Inferior parietal cortex (tissue), 1 donor: Measurements from ENCODE around the gene PHC3.
A peak's percentile ranks its signal among the peaks of the same experiment; 100 is the strongest.
"Not testable (repeated sequence)": the region's sequence is repeated elsewhere in the genome, so short reads cannot be mapped to it uniquely, and the experiment has no call there.

Experiments
- DNase-seq: peaks from one replicate; pipeline ENCODE4 v3.0.0-alpha.2; 2016; ENCODE audit errors: extremely low spot score

Gene PHC3

GRCh38 chr3:170128977-170129431, 52.5 kb downstream of the PHC3 start:
- no peak for DNase-seq

GRCh38 chr3:170128259-170128976, 53.1 kb downstream of the PHC3 start:
- DNase-seq = no peak

GRCh38 chr3:170117134-170117533, 64.4 kb downstream of the PHC3 start:
- DNase-seq = no peak

- not testable (repeated sequence) for DNase-seq
Measured at GRCh38 chr3:170114165-170114564, 67.4 kb downstream of the PHC3 start.

GRCh38 chr3:170111147-170111771, 70.3 kb downstream of the PHC3 start:
- no peak for DNase-seq

- DNase-seq = no peak
Measured at GRCh38 chr3:170109579-170110293, 71.8 kb downstream of the PHC3 start.

GRCh38 chr3:170108955-170109354, 72.6 kb downstream of the PHC3 start:
- DNase-seq = no peak

GRCh38 chr3:170107941-170108340, 73.6 kb downstream of the PHC3 start:
- DNase-seq = peak; percentile 19

GRCh38 chr3:170102431-170102830, 79.1 kb downstream of the PHC3 start:
- DNase-seq = peak; percentile 37

- DNase-seq = no peak
Measured at GRCh38 chr3:170100944-170101343, 80.6 kb downstream of the PHC3 start.

GRCh38 chr3:170098753-170099152, 82.8 kb downstream of the PHC3 start:
- no peak for DNase-seq

GRCh38 chr3:170096342-170096741, 85.2 kb downstream of the PHC3 start:
- DNase-seq = no peak

GRCh38 chr3:170095771-170096170, 85.8 kb downstream of the PHC3 start:
- DNase-seq = no peak

GRCh38 chr3:170092907-170093306, 88.6 kb downstream of the PHC3 start:
- DNase-seq = no peak

GRCh38 chr3:170090601-170090981, 90.9 kb downstream of the PHC3 start:
- DNase-seq = no peak

- DNase-seq = no peak
Measured at GRCh38 chr3:170089862-170090600, 91.5 kb downstream of the PHC3 start.

GRCh38 chr3:170085396-170085795, 96.1 kb downstream of the PHC3 start:
- DNase-seq = no peak

- DNase-seq = no peak
Measured at GRCh38 chr3:170083343-170083742, 98.2 kb downstream of the PHC3 start.

GRCh38 chr3:170081079-170081741, 100.3 kb downstream of the PHC3 start:
- DNase-seq = no peak

- DNase-seq = no peak
Measured at GRCh38 chr3:170080605-170081004, 100.9 kb downstream of the PHC3 start.

GRCh38 chr3:170079536-170080165, 101.9 kb downstream of the PHC3 start:
- no peak for DNase-seq
